Esophagus muscularis mucosa (tissue), 4 donors: ENCODE measurements around the gene HLCS.

Experiments used
- EP300 ChIP-seq: sonication (generic); formaldehyde crosslinking; IDR thresholded peaks from one replicate; pipeline ENCODE4 v1.6.1; 2017; ENCODE audit warnings: antibody characterized with exemption
- POLR2A ChIP-seq: fragments of 450-650 bp; IDR thresholded peaks from one replicate; pipeline ENCODE4 v1.6.1; 2017; ENCODE audit warnings: antibody characterized with exemption, moderate library complexity, mild to moderate bottlenecking, low read depth
- POLR2AphosphoS5 ChIP-seq, 2 donors: sonication (generic); formaldehyde crosslinking; IDR thresholded peaks; one replicate each; pipeline ENCODE4 v1.6.1; 2017; ENCODE audit warnings: antibody characterized with exemption in 2 of 2
- TF ChIP-seq, protein P1 (sequence below), 3 experiments: fragments of 200-600 bp in 2 of 3; fragments of 450-650 bp in 1 of 3; sonication (generic) in 2 of 3; IDR thresholded peaks; one replicate each; pipeline ENCODE4 v1.5.1; 2017 to 2019; ENCODE audit warnings: antibody characterized with exemption in 3 of 3, mild to moderate bottlenecking in 2 of 3, moderate library complexity in 1 of 3

DNA sequence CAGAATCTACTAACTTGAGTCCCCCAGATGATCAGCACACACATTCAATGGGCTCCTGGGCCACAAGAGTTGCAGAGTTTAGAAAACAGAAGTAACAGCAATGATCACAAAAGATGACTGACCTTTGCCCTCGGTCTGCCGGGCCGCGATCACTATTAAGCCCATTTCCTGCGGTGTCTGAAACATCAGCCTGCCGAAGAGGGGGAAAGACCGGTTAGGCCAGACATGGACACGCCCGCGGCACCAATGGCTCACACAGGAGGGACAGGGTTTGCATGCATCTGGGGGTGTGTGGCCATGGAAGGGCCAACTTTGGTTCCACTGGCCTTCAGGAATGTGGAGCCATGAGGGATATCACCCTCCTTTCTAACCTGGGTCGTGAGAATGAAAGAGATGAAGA is 199.4 kb downstream of the HLCS start:
- TF ChIP-seq, protein P1, sequence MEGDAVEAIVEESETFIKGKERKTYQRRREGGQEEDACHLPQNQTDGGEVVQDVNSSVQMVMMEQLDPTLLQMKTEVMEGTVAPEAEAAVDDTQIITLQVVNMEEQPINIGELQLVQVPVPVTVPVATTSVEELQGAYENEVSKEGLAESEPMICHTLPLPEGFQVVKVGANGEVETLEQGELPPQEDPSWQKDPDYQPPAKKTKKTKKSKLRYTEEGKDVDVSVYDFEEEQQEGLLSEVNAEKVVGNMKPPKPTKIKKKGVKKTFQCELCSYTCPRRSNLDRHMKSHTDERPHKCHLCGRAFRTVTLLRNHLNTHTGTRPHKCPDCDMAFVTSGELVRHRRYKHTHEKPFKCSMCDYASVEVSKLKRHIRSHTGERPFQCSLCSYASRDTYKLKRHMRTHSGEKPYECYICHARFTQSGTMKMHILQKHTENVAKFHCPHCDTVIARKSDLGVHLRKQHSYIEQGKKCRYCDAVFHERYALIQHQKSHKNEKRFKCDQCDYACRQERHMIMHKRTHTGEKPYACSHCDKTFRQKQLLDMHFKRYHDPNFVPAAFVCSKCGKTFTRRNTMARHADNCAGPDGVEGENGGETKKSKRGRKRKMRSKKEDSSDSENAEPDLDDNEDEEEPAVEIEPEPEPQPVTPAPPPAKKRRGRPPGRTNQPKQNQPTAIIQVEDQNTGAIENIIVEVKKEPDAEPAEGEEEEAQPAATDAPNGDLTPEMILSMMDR (IDR thresholded peaks at IDR 0.05): no peak
- no peak for TF ChIP-seq EP300
- no peak for TF ChIP-seq POLR2A
- no peak for TF ChIP-seq POLR2AphosphoS5 (IDR thresholded peaks at IDR 0.05)
